NCI-H460 (cell line): ENCODE data around the gene PHLPP1. TPM values are rescaled to one million over a fixed set of nuclear protein-coding genes. Genes with fewer than 3 reads are reported as not detected.
"Not testable (repeated sequence)": the region's sequence is repeated elsewhere in the genome, so short reads cannot be mapped to it uniquely, and the experiment has no call there.

Experiments
- DNase-seq: peaks from one replicate; pipeline ENCODE4 v3.0.0-alpha.2; 2016; ENCODE audit warnings: low read depth; ENCODE audit errors: extremely low read depth
- total RNA-seq: library from RNA; depleted of rRNA; stranded (reverse); fragments of >200 nt; shearing (Covaris generic); gene quantifications from 2 replicates; pipeline ENCODE4 v1.2.3, GENCODE V29; 2014

The PHLPP1 gene
- total RNA-seq, 1 experiment from 2014 or later: 2.1 TPM

DNA sequence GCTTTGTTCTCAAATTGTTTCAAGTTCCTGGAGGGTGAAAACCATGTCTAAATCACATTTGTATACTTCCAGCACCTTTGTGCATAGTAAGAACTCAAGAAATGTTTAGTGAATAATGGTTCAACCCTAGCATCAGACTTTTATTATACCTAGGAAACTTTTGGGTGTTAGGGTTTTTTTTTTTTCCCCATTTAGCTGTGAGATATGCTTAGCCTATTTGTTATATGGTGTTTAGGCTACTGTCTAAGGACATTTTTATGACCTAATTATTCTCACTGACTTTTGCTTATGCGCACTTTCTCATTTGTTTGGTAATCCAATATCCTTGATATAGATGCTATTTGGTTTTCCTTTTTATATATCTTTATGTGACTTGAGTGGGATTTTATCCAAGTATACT, 164.7 kb downstream of the PHLPP1 start:
- DNase-seq: no peak

DNA sequence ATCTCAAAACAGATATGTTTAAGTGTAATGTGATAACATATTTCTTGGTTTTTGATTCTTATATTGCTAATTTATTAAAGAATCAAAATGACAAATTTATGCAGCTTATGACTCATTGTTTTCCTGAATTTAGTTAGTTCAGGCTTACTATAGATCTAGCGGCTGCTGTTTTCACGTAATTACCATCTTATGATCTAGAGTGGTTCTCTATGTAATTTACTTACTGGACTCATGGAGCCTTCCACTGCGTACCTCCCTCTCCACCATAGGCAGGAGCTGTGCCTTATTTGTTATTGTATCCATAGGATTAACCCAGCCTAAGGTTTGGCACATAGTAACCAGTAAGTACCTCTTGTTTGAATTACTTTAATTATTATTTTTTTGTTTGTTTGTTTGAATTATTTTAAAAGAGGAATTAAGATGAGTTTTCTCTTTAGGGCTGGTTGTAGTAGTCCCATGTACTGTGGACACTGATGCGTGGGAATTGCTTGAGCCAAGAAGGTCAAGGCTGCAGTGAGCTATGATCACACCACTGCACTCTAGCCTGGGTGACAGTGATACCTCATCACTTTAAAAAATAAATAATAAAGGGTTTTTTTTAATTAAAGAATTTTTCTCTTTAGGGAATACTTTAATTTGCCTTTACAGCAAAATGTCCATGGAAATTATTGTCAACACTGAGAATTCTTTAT, 165.5 kb downstream of the PHLPP1 start:
- no peak for DNase-seq

DNA sequence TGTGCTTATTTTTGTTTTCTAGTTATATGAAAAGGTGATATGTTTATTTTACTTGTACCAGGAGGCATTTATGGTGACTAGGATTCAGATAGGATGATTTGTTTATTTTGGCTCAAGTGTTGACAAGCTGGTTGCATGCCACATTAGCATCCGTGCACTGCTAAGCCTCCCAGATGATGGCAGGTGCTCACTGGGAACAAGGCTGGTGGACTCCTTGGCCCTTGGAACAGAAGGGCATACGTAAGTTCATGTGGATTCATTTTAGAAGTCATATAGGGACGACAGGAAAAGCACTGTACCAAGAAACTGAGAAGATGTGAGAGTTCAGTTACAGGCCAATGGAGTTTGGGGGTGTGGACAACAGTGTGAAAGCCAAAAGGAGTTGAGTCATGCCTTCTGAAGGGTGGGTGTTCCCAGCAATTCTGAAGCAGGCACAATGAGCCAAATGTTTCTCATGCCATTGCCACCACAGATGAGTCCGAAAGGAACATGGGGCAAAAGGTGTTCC, 166.2 kb downstream of the PHLPP1 start:
- peak; percentile 36 for DNase-seq

DNA sequence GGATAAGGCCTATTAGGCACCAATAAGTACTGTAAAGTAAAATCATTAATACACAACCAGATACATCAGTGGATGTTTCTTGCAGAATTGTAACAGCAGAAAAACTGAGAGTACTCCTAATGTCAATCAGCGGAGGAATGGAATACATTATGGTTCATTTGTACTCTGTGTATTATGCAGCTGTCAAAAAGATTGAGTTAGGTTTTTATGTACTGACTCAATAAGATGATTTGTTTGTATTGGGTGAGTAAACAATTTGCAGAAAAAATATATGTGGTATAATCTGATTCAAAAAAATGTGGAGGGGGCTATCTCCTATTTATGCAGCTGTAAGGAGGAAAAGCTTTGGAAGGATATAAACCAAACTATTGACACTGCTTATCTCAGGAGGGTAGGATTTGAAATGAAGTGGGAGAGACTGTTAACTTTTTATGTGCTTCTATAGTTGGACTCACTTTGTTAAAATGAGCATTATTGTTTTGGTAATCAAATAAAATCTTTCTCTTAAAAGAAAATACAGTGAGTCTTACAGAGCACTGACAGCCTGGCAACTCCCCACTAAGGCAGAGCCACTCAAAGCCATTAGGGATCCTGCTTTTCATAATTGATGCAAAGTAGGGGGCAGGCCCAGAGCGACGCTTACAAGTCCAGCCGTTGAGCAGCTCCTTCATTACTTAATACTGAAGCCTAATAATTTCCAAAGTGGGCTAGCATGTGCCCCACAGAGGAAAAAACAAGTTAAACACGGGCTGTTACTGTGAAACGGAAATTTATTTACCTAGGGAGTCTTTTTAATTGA, 168.8 kb downstream of the PHLPP1 start:
- no peak for DNase-seq

DNA sequence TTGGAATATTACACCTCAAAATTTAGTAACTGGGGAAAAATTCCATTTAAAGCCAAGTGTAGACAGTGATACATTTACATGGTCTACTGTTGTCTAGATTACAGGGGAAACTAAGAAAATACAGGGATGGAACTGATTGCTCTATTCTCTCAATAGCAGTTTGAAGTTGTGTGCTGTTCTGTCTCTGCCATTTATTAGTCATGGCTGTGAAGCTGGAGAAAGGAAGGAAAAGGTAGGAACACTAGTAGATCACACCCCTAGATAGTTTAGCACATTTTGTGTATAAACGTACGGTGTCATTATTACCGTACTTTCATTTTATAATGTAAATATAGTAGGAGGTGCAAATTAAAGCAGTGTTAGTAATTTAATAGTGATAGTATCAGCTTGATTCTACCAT, 170.5 kb downstream of the PHLPP1 start:
- no peak for DNase-seq

DNA sequence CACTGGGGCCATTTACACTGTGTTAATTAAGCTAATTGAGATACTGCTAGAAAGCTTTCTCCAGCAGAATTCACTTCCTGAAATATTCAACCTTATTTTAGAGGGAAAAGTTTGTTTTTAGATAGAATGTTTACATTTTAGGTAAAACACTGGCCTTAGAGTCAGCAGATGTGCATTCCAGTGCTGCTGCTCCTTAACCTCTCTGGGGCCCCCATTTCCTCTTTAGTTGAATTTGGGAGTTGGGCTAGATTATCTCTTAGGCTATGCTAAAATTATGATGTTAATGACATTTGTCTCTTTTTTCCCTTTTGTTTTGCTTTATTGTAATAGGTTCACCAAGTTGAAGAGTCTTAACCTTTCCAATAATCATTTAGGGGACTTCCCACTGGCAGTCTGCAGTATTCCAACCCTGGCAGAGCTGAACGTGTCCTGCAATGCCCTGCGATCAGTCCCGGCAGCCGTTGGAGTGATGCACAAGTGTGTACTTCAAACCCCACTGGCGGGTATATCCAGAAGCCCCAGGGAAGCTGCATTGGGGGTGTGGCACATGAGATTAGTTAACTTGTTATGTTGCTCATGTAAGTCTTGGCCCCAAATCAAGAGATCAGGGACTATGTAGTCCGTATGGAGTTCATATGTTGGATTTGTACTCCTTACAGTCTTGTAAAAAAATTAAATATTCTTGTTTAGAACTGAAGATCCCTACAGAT, 179.5 kb downstream of the PHLPP1 start:
- DNase-seq: no peak

DNA sequence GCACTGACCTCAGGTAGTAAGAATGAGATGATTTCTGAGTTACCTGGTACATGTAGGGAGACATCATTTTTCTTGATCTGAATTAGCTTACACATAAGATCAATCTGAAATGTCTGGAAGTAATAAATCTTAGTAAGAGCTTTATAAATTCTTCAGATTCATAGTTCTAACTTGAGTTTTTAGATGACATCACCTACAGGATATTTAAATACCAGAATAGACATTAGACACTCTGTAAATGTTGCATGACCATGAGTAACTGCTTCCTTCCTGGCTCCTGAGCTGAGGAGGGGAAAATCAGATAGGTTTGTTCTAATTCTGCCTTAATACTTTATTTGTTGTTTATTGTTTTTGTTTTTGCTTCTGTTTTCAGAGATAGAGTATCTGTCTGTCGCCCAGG, 181.8 kb downstream of the PHLPP1 start:
- no peak for DNase-seq

DNA sequence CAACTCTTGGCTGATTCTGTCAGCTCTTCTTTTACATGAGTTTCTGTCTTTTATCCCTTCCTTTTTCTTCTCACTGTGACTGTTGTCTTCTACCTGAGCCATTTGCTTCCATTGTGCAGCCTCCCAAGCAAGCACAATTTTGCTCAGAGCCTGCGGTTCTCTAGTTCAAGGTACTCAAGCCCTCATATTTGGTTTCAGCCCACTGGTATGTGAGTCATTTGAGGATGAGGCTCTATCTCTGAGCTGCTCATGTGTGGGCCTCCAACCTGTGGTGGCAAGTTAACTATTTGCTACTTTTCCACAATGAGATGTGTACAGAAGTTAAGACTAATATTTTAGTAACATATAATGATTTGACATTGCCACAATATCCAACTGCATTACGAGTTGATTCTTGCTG, 183.0 kb downstream of the PHLPP1 start:
- DNase-seq: no peak

DNA sequence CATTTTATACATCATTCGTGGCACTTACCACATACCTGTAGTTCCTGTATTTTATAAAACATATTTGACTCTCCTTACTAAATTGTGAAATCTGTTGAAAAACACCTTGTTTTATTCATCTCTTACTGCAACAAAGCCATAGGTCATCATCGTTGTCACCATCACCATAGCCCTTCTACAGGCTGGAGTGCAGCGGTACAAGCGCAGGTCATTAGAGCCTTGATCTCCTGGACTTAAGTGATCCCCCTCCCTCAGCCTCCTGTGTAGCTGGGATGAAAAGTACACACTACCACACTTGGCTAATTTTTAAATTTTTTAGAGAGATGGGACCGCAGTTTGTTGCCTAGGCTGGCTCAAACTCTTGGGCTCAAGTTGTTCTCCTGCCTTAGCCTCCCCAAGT, 184.2 kb downstream of the PHLPP1 start:
- no peak for DNase-seq

DNA sequence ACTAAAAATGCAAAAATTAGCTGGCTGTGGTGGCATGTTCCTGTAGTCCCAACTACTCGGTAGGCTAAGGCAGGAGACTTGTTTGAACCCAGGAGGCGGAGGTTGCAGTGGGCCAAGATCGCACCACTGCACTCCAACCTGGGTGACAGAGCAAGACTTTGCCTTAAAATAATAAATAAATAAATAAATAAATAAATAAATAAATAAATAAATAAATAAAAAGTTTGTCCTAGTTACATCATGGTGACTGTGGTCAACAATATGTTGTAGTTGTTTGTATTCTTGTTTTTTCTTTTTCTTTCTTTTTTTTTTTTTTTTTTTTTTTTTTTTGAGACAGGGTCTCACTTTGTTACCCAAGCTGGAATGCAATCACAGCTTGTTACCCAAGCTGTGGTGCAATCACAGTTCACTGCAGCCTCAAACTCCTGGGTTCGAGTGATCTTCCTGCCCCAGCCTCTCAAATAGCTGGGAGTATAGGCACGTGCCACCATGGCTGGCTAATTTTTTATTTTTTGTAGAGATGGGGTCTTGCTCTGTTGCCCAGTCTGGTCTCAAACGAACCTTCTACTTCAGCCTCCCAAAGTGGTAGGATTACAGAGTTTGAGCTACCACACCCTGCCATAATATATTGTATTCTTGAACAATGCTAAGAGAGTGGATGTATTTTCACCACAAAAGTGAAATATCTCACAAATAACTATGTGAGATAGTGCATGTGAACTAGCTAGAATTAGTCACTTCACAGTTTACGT, 185.0 kb downstream of the PHLPP1 start:
- no peak for DNase-seq

DNA sequence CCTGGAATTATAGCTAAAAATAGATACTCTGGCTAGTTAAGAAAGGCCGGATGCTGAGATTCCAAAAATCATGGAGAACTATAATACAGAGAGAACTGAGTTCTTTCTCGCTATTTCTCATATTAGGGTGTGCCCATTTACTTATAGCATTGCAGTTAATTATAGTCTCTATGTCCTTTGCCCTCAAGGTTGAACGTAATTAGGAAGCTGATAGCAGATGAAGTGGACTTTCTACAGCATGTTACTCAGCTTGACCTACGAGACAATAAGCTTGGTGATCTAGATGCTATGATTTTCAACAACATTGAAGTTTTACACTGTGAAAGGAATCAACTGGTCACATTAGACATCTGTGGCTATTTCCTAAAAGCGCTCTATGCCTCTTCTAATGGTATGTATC, 187.4 kb downstream of the PHLPP1 start:
- DNase-seq: no peak

DNA sequence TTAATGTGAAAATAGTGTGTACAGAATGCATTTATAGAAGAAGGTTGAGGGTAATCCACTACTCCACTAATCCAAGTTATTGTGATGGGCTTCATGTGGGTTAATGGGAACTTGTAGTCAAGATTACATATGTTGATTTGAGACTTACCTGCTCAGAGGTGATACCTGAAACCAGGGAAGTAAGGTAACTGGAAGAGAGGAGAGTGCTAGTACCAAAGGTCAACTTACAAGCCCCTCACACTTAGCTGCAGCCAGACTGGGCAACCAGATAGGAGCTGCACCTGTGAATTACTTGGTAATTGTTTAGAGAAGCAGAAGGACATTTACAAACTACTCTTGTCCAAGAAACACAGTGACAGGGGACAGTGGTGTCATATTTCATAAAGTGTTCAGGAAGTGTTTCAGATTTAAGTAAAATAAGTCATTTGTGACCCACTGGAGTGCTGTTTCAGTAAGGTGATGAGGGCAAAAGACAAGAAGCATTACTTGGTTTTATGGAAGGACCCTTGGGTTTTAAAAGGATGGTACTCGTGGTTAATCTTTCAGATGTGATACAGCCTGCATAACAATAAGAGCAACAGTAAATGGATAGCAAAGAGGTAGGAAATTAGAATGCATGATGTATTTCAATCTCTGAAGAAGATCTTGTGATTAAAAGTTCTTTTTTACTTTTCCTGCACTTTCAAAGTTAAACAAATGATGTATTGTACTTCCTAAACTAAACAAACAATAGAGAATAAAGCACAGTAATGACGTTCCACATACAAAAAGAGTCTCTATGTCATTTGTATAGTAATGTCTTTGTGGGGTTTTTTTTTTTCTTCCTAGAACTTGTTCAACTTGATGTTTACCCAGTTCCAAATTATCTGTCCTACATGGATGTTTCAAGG, 189.3 kb downstream of the PHLPP1 start:
- DNase-seq: no peak

DNA sequence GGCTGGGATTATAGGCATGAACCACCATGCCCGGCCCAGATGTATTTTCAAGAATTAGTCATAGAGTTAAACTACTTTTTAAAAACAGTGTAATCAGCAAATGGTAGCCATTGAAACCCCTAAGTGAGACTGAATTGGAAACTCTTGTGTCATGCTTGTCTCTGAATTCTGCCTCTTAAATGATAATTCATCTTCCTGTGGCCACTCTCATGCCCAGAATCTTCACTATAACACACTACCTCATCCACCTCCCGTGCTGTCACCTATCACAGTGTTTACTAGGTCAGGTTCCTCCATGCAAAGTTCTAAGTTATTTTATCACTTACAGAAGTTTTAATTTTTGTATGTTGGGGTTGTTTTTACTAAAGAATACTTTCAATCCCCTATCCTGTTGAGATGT, 197.5 kb downstream of the PHLPP1 start:
- DNase-seq: no peak

DNA sequence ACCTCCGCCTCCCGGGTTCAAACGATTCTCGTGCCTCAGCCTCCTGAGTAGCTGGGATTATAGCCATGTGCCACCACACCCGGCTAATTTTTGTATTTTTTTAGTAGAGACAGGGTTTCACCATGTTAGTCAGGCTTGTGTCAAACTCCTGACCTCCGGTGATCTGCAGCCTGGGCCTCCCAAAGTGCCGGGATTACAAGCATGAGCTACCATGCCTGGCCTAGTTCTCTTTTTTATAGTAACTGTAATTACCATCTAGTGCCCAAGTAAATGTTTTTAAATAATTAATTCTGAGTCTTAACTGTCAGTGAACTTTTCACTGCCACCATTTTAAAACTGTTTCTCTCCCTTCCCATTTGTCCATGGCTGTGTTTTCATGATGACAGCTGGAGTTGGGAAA, 198.5 kb downstream of the PHLPP1 start:
- DNase-seq: not testable (repeated sequence)

DNA sequence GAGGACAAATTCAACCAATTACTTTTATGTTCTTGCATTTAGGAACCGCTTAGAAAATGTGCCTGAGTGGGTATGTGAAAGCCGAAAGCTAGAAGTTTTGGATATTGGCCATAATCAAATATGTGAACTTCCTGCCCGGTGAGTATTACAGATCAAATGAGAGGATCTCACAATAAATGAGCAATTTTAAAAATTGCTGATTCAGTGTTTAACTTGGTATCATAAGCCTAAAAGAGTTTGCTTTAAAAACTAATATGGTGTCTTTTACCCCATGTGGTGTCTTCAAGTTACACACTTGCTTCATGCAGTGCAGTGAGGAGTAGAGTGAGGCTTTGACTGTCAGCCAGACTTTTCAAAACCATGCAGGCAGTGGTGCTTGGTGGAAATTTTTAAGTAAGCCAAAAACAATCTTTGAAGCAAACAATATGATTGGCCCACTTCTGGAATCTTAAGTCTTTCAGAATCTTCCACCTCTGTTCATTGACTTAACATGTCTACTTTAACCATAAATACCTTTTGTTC, 199.6 kb downstream of the PHLPP1 start:
- no peak for DNase-seq

DNA sequence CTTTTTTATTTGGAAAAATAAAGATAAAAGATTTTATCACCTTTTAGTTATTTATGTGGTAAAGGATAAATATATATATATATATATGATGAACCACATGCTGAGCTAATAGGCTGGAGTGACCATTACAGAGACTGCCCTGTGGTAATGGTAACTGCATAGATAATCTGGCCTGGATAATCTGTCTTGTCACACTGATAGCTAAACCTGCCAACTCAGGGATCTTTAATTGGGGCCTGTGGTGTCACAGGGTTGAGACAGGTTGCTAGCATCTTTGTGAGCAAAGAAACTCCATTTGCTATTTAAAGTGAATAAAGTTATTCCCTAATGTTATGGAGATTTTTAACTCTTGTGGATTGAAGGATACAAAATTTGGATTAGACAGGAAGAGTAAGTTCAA, 203.0 kb downstream of the PHLPP1 start:
- DNase-seq: no peak

DNA sequence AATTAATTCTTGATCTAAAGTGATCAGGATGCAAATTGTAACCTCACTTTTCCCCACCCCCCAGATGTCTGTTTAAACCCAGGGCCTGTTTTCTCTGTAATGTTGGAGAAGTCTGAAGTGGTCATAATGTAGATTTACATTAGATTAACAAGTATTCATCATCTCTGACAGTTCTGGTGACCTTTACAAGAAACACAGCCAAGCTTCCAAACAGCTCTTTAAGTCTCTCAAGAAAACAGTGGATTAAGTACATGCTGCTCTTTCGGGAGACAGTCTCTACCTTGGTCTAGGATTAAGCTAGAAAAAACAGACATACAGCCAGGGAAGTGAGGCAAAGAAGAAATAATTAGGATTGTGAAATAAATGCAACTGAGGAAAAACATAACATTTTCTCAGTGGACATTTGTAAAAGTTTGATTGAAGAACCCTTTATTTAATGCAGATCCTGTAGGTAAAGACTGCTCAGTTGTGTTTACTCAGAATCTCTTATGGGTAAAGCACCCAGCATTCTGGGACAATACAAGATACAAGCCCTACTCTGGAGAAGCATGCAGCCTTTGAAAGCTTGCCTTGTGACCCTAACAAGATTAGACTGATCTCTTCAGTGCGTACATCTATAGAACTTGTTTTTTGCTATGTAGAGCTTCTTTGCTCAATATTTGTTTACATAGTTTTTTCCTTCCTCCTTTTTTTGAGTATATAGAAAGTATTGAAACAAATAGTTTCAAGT, 203.9 kb downstream of the PHLPP1 start:
- no peak for DNase-seq

DNA sequence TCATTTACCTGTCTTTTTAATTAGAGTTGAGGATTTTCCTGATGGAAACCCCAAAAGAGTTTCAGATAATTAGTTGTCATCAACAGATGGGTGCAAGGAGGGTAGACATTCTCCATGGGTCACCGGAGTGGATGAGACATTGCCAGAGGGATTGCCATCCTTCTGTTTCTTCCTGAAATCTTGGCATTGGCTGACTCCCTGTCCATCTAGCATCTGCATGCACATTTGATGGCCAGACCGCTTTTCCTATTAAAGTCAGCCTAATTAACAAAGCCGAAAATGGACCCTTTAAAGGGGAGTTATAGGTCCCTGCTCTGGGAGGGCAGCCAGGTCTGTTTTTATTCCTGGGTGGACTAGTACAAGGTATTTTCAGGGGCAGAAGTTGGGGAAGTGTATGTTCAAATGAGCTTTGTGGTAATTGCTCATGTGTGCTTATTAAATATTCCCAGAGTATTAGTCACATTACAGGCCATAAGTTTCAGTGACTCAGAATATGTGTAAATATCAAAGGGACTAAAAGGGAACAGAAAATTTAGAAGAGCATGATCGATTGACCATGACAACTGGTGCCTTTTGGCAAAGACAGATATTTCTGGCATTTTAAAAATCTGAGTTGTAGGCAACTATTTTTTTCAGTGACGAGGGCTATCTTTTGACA, 209.8 kb downstream of the PHLPP1 start:
- no peak for DNase-seq
